Panc1 (cell line): ENCODE results near the gene DYNLT1. TPM values are rescaled to one million over a fixed set of nuclear protein-coding genes. Genes with fewer than 3 reads are reported as not detected.

ENCODE experiments used
- ATAC-seq: fragments of 200-7000 bp; cut with Tn5 transposase; 2 replicates; pipeline ENCODE4 v1.9.1; 2020; ENCODE audit warnings: mild to moderate bottlenecking, moderate library complexity
- BruUV-seq: library from RNA; stranded (reverse); fragments of 400-500 nt; replicated peaks from 2 replicates; lab custom pipeline; 2021; lab: Mats Ljungman, UMichigan
- CTCF ChIA-PET: fragments of 300-600 bp; sonication (Branson Sonifier 250); formaldehyde crosslinking; loops from one replicate; lab custom pipeline; 2022; ENCODE audit warnings: antibody characterized with exemption; lab: Charles Lee
- POLR2A ChIA-PET: fragments of 300-600 bp; sonication (Branson Sonifier 250); formaldehyde crosslinking; loops from one replicate; lab custom pipeline; 2022; ENCODE audit warnings: antibody characterized with exemption; lab: Charles Lee
- DNase-seq: peaks from one replicate; pipeline ENCODE4 v3.0.0-alpha.2; 2010; ENCODE audit warnings: low read depth, low spot score
- H3K27ac ChIP-seq: 2 replicates; pipeline ENCODE4 v1.5.1; 2011; ENCODE audit warnings: mild to moderate bottlenecking, low read length, inconsistent platforms
- H3K27me3 ChIP-seq: fragments of 200-500 bp; sonication (Bioruptor generic); 2 replicates; pipeline ENCODE4 v1.6.0; 2014; ENCODE audit warnings: low read length, inconsistent platforms; ENCODE audit not compliant: control insufficient read depth, insufficient read depth
- H3K36me3 ChIP-seq: fragments of 200-500 bp; sonication (Bioruptor generic); 2 replicates; pipeline ENCODE4 v1.5.1; 2014; ENCODE audit warnings: inconsistent platforms, mild to moderate bottlenecking, low read length, moderate library complexity; ENCODE audit not compliant: control insufficient read depth, insufficient read depth
- H3K4me1 ChIP-seq: 2 replicates; pipeline ENCODE4 v1.5.1; 2011; ENCODE audit warnings: inconsistent platforms, mild to moderate bottlenecking, low read length, moderate library complexity; ENCODE audit not compliant: control insufficient read depth, insufficient read depth
- H3K4me3 ChIP-seq, 2 experiments: 2 replicates each; pipeline ENCODE4 v1.5.1; 2011 to 2012; ENCODE audit warnings: low read depth in 2 of 2, low read length in 2 of 2, mild to moderate bottlenecking in 2 of 2, inconsistent platforms in 1 of 2, moderate library complexity in 1 of 2
- H3K9me3 ChIP-seq: fragments of 200-500 bp; sonication (Bioruptor generic); 2 replicates; pipeline ENCODE4 v1.5.1; 2014; ENCODE audit warnings: low read depth, mild to moderate bottlenecking, inconsistent platforms, low read length, moderate library complexity; ENCODE audit not compliant: control insufficient read depth, insufficient read depth
- CTCF ChIP-seq: fragments of 450-650 bp; IDR thresholded peaks from 2 replicates; pipeline ENCODE4 v1.5.1; 2017; ENCODE audit warnings: mild to moderate bottlenecking
- POLR2AphosphoS5 ChIP-seq: IDR thresholded peaks from 2 replicates; pipeline ENCODE4 v1.6.1; 2012; ENCODE audit warnings: mild to moderate bottlenecking, low read depth, low read length, moderate library complexity
- REST ChIP-seq, 2 experiments: IDR thresholded peaks; 2 replicates each; pipeline ENCODE4 v1.6.1; 2011 to 2012; ENCODE audit warnings: low read depth in 2 of 2, control low read depth in 1 of 2, low read length in 1 of 2, mild to moderate bottlenecking in 1 of 2, moderate library complexity in 1 of 2; ENCODE audit not compliant: insufficient read depth in 1 of 2
- SIN3A ChIP-seq: IDR thresholded peaks from 2 replicates; pipeline ENCODE4 v1.6.1; 2012; ENCODE audit warnings: low read depth, mild to moderate bottlenecking, low read length, moderate library complexity, borderline replicate concordance; ENCODE audit not compliant: insufficient read depth
- TCF7L2 ChIP-seq: IDR thresholded peaks from 2 replicates; pipeline ENCODE4 v1.6.1; 2011; ENCODE audit warnings: mild to moderate bottlenecking, low read depth, low read length, inconsistent platforms
- in situ Hi-C: cut with HindIII; loops from 2 replicates; pipeline ENCODE4 v1.10.0; 2016; ENCODE audit warnings: low sequenced_read_pairs, low pct_unique_long_range_greater_than_20kb
- intact Hi-C: fragments of 100-400 bp; cut with micrococcal nuclease; formaldehyde crosslinking; loops from one replicate; pipeline ENCODE4 v1.10.0; 2022; ENCODE audit not compliant: unreplicated experiment
- total RNA-seq: library from RNA; stranded (reverse); gene quantifications from one replicate; pipeline ENCODE4 v1.2.1, GENCODE V29; 2021; ENCODE audit not compliant: unreplicated experiment

The DYNLT1 gene
- total RNA-seq, 1 experiment from 2014 or later = 137 TPM

GRCh38 chr6:158686311-158686710 lies 41.8 kb upstream of the DYNLT1 start:
- H3K27ac ChIP-seq = no peak overlapping the region
- ATAC-seq (no peak), DNase-seq (no peak)
- ChIA-PET CTCF (no interaction called here), POLR2A (no interaction called here)
- no peaks in the 10 kb centered on the region for H3K9me3 ChIP-seq
- no peaks in the 10 kb centered on the region for H3K4me1 ChIP-seq
- in situ Hi-C loops (no loop called here), intact Hi-C loops (no loop called here)
- no peak overlapping the region for H3K4me3 ChIP-seq
- H3K36me3 ChIP-seq = no peaks in the 10 kb centered on the region
- no peaks in the 10 kb centered on the region for H3K27me3 ChIP-seq
- TF ChIP-seq TCF7L2 (no peak), REST (IDR thresholded peaks at IDR 0.05; ENCODE audit: insufficient read depth in 1 of 2, low read depth in 2 of 2, low read length in 1 of 2) (no peak), POLR2AphosphoS5 (no peak), CTCF (no peak), SIN3A (no peak)
- no TSS peak for BruUV-seq

GRCh38 chr6:158684745-158685324 lies 40.3 kb upstream of the DYNLT1 start:
- in situ Hi-C loops (no loop called here), intact Hi-C loops (no loop called here)
- Histone ChIP-seq H3K27me3 (no peaks in the 10 kb centered on the region), H3K4me1 (no peaks in the 10 kb centered on the region), H3K4me3 (no peak overlapping the region), H3K27ac (no peak overlapping the region), H3K36me3 (no peaks in the 10 kb centered on the region), H3K9me3 (no peaks in the 10 kb centered on the region)
- no peak for DNase-seq
- ATAC-seq = no peak
- POLR2A ChIA-PET = interaction anchor here (0.6 kb wide), 1 partner anchor 10 kb away, joined by 12 read pairs; no protein-coding TSS in a partner anchor
- TF ChIP-seq REST (IDR thresholded peaks at IDR 0.05; ENCODE audit: insufficient read depth in 1 of 2, low read depth in 2 of 2, low read length in 1 of 2) (no peak), SIN3A (no peak), TCF7L2 (no peak), POLR2AphosphoS5 (no peak), CTCF (no peak)
- BruUV-seq = no TSS peak
- CTCF ChIA-PET = interaction anchor here (0.6 kb wide), 1 partner anchor 464 kb away, joined by 3 read pairs; no protein-coding TSS in a partner anchor
